NCI-H187 (cell line): ENCODE data around the gene SDR42E2.
A peak's percentile ranks its signal among the peaks of the same experiment; 100 is the strongest.
"Not testable (repeated sequence)": the region's sequence is repeated elsewhere in the genome, so short reads cannot be mapped to it uniquely, and the experiment has no call there.

Source experiments
- DNase-seq, 2 experiments: peaks; one replicate each; lab custom pipeline; 2025; lab: John Stamatoyannopoulos, UW

The SDR42E2 gene

GRCh38 chr16:22161999-22162655 lies at the start of gene SDR42E2:
Gene SDR42E2, plus strand, starts transcription at chr16:22162506. Its CDS starts 3,077 bp downstream, at chr16:22165583.
- peak in 1 of 2 experiments; percentile 1 for DNase-seq

- DNase-seq = no peak
Observed at GRCh38 chr16:22116095-22116700, 46.1 kb upstream of the SDR42E2 start.

GRCh38 chr16:22117609-22118008 lies 44.7 kb upstream of the SDR42E2 start:
- DNase-seq = no peak

GRCh38 chr16:22120440-22120839 lies 41.9 kb upstream of the SDR42E2 start:
- DNase-seq = no peak

- DNase-seq = no peak
Observed at GRCh38 chr16:22122239-22122638, 40.1 kb upstream of the SDR42E2 start.

- DNase-seq = no peak
Observed at GRCh38 chr16:22123146-22123545, 39.2 kb upstream of the SDR42E2 start.

GRCh38 chr16:22123759-22124490 lies 38.4 kb upstream of the SDR42E2 start:
- no peak for DNase-seq

GRCh38 chr16:22124583-22125284 lies 37.6 kb upstream of the SDR42E2 start:
- DNase-seq = no peak

- no peak for DNase-seq
Observed at GRCh38 chr16:22126037-22126558, 36.2 kb upstream of the SDR42E2 start.

GRCh38 chr16:22128537-22128936 lies 33.8 kb upstream of the SDR42E2 start:
- DNase-seq = not testable (repeated sequence)

GRCh38 chr16:22130528-22130927 lies 31.8 kb upstream of the SDR42E2 start:
- no peak for DNase-seq

GRCh38 chr16:22132801-22133200 lies 29.5 kb upstream of the SDR42E2 start:
- DNase-seq = no peak

- no peak for DNase-seq
Observed at GRCh38 chr16:22138482-22138881, 23.8 kb upstream of the SDR42E2 start.

- no peak for DNase-seq
Observed at GRCh38 chr16:22139008-22139407, 23.3 kb upstream of the SDR42E2 start.

GRCh38 chr16:22139732-22140131 lies 22.6 kb upstream of the SDR42E2 start:
- DNase-seq = no peak

- DNase-seq = no peak
Observed at GRCh38 chr16:22141767-22142166, 20.5 kb upstream of the SDR42E2 start.

- DNase-seq = no peak
Observed at GRCh38 chr16:22144520-22144919, 17.8 kb upstream of the SDR42E2 start.

- no peak for DNase-seq
Observed at GRCh38 chr16:22147853-22148252, 14.5 kb upstream of the SDR42E2 start.

- DNase-seq = no peak
Observed at GRCh38 chr16:22151246-22151998, 10.9 kb upstream of the SDR42E2 start.

- no peak for DNase-seq
Observed at GRCh38 chr16:22152316-22152715, 10.0 kb upstream of the SDR42E2 start.

GRCh38 chr16:22153078-22153477 lies 9.2 kb upstream of the SDR42E2 start:
- not testable (repeated sequence) for DNase-seq

- DNase-seq = no peak
Observed at GRCh38 chr16:22161401-22161800, 905 bp upstream of the SDR42E2 start.
